ENCODE measurements around the gene PER2. TPM values are rescaled to one million over a fixed set of nuclear protein-coding genes. Genes with fewer than 3 reads are reported as not detected.

Gene PER2
- total RNA-seq, 1 donor from 2014 or later = 8.4 TPM

GRCh38 chr2:238225911-238226697 is 62.3 kb downstream of the PER2 start:
- Histone ChIP-seq H3K9me3 (ENCODE audit: control insufficient read depth in 3 of 3, low read length in 3 of 3) (no peaks in the 10 kb centered on the region), H3K4me1 (ENCODE audit: control insufficient read depth in 3 of 3, insufficient read depth in 3 of 3, low read length in 3 of 3) (peaks cover 4 to 8% (median 7%) of the 10 kb centered on the region in 3 donors), H3K27ac (ENCODE audit: low read depth, low read length) (no peak overlapping the region), H3K4me3 (ENCODE audit: low read length in 3 of 3) (no peak overlapping the region), H3K9ac (ENCODE audit: low read depth in 1 of 3, low read length in 3 of 3) (no peak overlapping the region), H3K36me3 (ENCODE audit: control insufficient read depth in 3 of 3, insufficient read depth in 3 of 3, low read length in 3 of 3) (no peaks in the 10 kb centered on the region), H3K27me3 (ENCODE audit: control insufficient read depth in 3 of 3, insufficient read depth in 3 of 3, low read length in 3 of 3) (no peaks in the 10 kb centered on the region)

- no peak overlapping the region for H3K27ac ChIP-seq (ENCODE audit: low read depth, low read length)
- peaks cover 3 to 9% (median 7%) of the 10 kb centered on the region in 3 donors for H3K4me1 ChIP-seq (ENCODE audit: control insufficient read depth in 3 of 3, insufficient read depth in 3 of 3, low read length in 3 of 3)
- H3K27me3 ChIP-seq (ENCODE audit: control insufficient read depth in 3 of 3, insufficient read depth in 3 of 3, low read length in 3 of 3) = no peaks in the 10 kb centered on the region
- no peaks in the 10 kb centered on the region for H3K36me3 ChIP-seq (ENCODE audit: control insufficient read depth in 3 of 3, insufficient read depth in 3 of 3, low read length in 3 of 3)
- no peak overlapping the region for H3K4me3 ChIP-seq (ENCODE audit: low read length in 3 of 3)
- no peak overlapping the region for H3K9ac ChIP-seq (ENCODE audit: low read depth in 1 of 3, low read length in 3 of 3)
- no peaks in the 10 kb centered on the region for H3K9me3 ChIP-seq (ENCODE audit: control insufficient read depth in 3 of 3, low read length in 3 of 3)
Measured at GRCh38 chr2:238225121-238225520, 63.3 kb downstream of the PER2 start.

- H3K4me3 ChIP-seq (ENCODE audit: low read length in 3 of 3) = no peak overlapping the region
- H3K4me1 ChIP-seq (ENCODE audit: control insufficient read depth in 3 of 3, insufficient read depth in 3 of 3, low read length in 3 of 3) = peaks cover 3 to 9% (median 7%) of the 10 kb centered on the region in 3 donors
- H3K9me3 ChIP-seq (ENCODE audit: control insufficient read depth in 3 of 3, low read length in 3 of 3) = no peaks in the 10 kb centered on the region
- H3K9ac ChIP-seq (ENCODE audit: low read depth in 1 of 3, low read length in 3 of 3) = no peak overlapping the region
- no peak overlapping the region for H3K27ac ChIP-seq (ENCODE audit: low read depth, low read length)
- no peaks in the 10 kb centered on the region for H3K36me3 ChIP-seq (ENCODE audit: control insufficient read depth in 3 of 3, insufficient read depth in 3 of 3, low read length in 3 of 3)
- H3K27me3 ChIP-seq (ENCODE audit: control insufficient read depth in 3 of 3, insufficient read depth in 3 of 3, low read length in 3 of 3) = no peaks in the 10 kb centered on the region
Measured at GRCh38 chr2:238224356-238225035, 63.9 kb downstream of the PER2 start.

GRCh38 chr2:238220892-238221521 is 67.4 kb downstream of the PER2 start:
- Histone ChIP-seq H3K4me1 (ENCODE audit: control insufficient read depth in 3 of 3, insufficient read depth in 3 of 3, low read length in 3 of 3) (peaks cover 15 to 19% (median 15%) of the 10 kb centered on the region in 3 donors), H3K27ac (ENCODE audit: low read depth, low read length) (no peak overlapping the region), H3K36me3 (ENCODE audit: control insufficient read depth in 3 of 3, insufficient read depth in 3 of 3, low read length in 3 of 3) (no peaks in the 10 kb centered on the region), H3K9me3 (ENCODE audit: control insufficient read depth in 3 of 3, low read length in 3 of 3) (no peaks in the 10 kb centered on the region), H3K9ac (ENCODE audit: low read depth in 1 of 3, low read length in 3 of 3) (peak overlapping the region; percentile 23 to 80 (median 33)), H3K27me3 (ENCODE audit: control insufficient read depth in 3 of 3, insufficient read depth in 3 of 3, low read length in 3 of 3) (no peaks in the 10 kb centered on the region), H3K4me3 (ENCODE audit: low read length in 3 of 3) (peak overlapping the region in 2 of 3 donors; percentile 7 to 58)

- Histone ChIP-seq H3K4me3 (ENCODE audit: low read length in 3 of 3) (no peak overlapping the region), H3K9ac (ENCODE audit: low read depth in 1 of 3, low read length in 3 of 3) (peak overlapping the region in 1 of 3 donors; percentile 80), H3K4me1 (ENCODE audit: control insufficient read depth in 3 of 3, insufficient read depth in 3 of 3, low read length in 3 of 3) (peaks cover 20% of the 10 kb centered on the region in 3 donors), H3K27ac (ENCODE audit: low read depth, low read length) (no peak overlapping the region), H3K27me3 (ENCODE audit: control insufficient read depth in 3 of 3, insufficient read depth in 3 of 3, low read length in 3 of 3) (no peaks in the 10 kb centered on the region), H3K9me3 (ENCODE audit: control insufficient read depth in 3 of 3, low read length in 3 of 3) (no peaks in the 10 kb centered on the region), H3K36me3 (ENCODE audit: control insufficient read depth in 3 of 3, insufficient read depth in 3 of 3, low read length in 3 of 3) (no peaks in the 10 kb centered on the region)
Measured at GRCh38 chr2:238220274-238220891, 68.0 kb downstream of the PER2 start.

- no peak overlapping the region for H3K27ac ChIP-seq (ENCODE audit: low read depth, low read length)
- H3K9me3 ChIP-seq (ENCODE audit: control insufficient read depth in 3 of 3, low read length in 3 of 3) = no peaks in the 10 kb centered on the region
- H3K4me1 ChIP-seq (ENCODE audit: control insufficient read depth in 3 of 3, insufficient read depth in 3 of 3, low read length in 3 of 3) = peaks cover 20% of the 10 kb centered on the region in 3 donors
- H3K4me3 ChIP-seq (ENCODE audit: low read length in 3 of 3) = peak overlapping the region in 1 of 3 donors; percentile 45
- no peaks in the 10 kb centered on the region for H3K36me3 ChIP-seq (ENCODE audit: control insufficient read depth in 3 of 3, insufficient read depth in 3 of 3, low read length in 3 of 3)
- peak overlapping the region in 2 of 3 donors; percentile 54 to 59 for H3K9ac ChIP-seq (ENCODE audit: low read depth in 1 of 3, low read length in 3 of 3)
- H3K27me3 ChIP-seq (ENCODE audit: control insufficient read depth in 3 of 3, insufficient read depth in 3 of 3, low read length in 3 of 3) = no peaks in the 10 kb centered on the region
Measured at GRCh38 chr2:238216651-238217184, 71.7 kb downstream of the PER2 start.

- Histone ChIP-seq H3K27me3 (ENCODE audit: control insufficient read depth in 3 of 3, insufficient read depth in 3 of 3, low read length in 3 of 3) (no peaks in the 10 kb centered on the region), H3K9ac (ENCODE audit: low read depth in 1 of 3, low read length in 3 of 3) (no peak overlapping the region), H3K27ac (ENCODE audit: low read depth, low read length) (no peak overlapping the region), H3K4me1 (ENCODE audit: control insufficient read depth in 3 of 3, insufficient read depth in 3 of 3, low read length in 3 of 3) (peaks cover 10 to 13% (median 10%) of the 10 kb centered on the region in 3 donors), H3K9me3 (ENCODE audit: control insufficient read depth in 3 of 3, low read length in 3 of 3) (no peaks in the 10 kb centered on the region), H3K4me3 (ENCODE audit: low read length in 3 of 3) (no peak overlapping the region), H3K36me3 (ENCODE audit: control insufficient read depth in 3 of 3, insufficient read depth in 3 of 3, low read length in 3 of 3) (no peaks in the 10 kb centered on the region)
Measured at GRCh38 chr2:238207006-238207405, 81.4 kb downstream of the PER2 start.

GRCh38 chr2:238203973-238204683 is 84.3 kb downstream of the PER2 start:
- peaks cover 0 to 2% (median 0%) of the 10 kb centered on the region in 3 donors for H3K36me3 ChIP-seq (ENCODE audit: control insufficient read depth in 3 of 3, insufficient read depth in 3 of 3, low read length in 3 of 3)
- H3K9me3 ChIP-seq (ENCODE audit: control insufficient read depth in 3 of 3, low read length in 3 of 3) = no peaks in the 10 kb centered on the region
- H3K9ac ChIP-seq (ENCODE audit: low read depth in 1 of 3, low read length in 3 of 3) = peak overlapping the region; percentile 79 to 94 (median 86)
- peak overlapping the region; percentile 78 for H3K27ac ChIP-seq (ENCODE audit: low read depth, low read length)
- no peaks in the 10 kb centered on the region for H3K27me3 ChIP-seq (ENCODE audit: control insufficient read depth in 3 of 3, insufficient read depth in 3 of 3, low read length in 3 of 3)
- H3K4me3 ChIP-seq (ENCODE audit: low read length in 3 of 3) = peak overlapping the region; percentile 60 to 78 (median 77)
- H3K4me1 ChIP-seq (ENCODE audit: control insufficient read depth in 3 of 3, insufficient read depth in 3 of 3, low read length in 3 of 3) = peaks cover 26 to 31% (median 28%) of the 10 kb centered on the region in 3 donors
